HL-60 (cell line): ENCODE measurements around the gene CYSLTR2.

ENCODE experiments used
- CTCF ChIP-seq: IDR thresholded peaks from one replicate; pipeline ENCODE4 v1.5.1; 2011; ENCODE audit warnings: low read length, control low read depth, inconsistent platforms; ENCODE audit not compliant: insufficient read depth
- GABPA ChIP-seq: IDR thresholded peaks from 2 replicates; pipeline ENCODE4 v1.6.1; 2012; ENCODE audit warnings: low read depth
- POLR2AphosphoS5 ChIP-seq: IDR thresholded peaks from 2 replicates; pipeline ENCODE4 v1.6.1; 2012; ENCODE audit warnings: low read depth
- REST ChIP-seq: IDR thresholded peaks from 2 replicates; pipeline ENCODE4 v1.6.1; 2012; ENCODE audit warnings: low read depth; ENCODE audit not compliant: insufficient replicate concordance

GRCh38 chr13:48709213-48709612 lies 55.5 kb downstream of the CYSLTR2 start:
- TF ChIP-seq CTCF (no peak), GABPA (no peak), POLR2AphosphoS5 (no peak), REST (no peak)
